GM19452 (cell line): ENCODE results near the gene IL31RA.
"Not testable (repeated sequence)": the region's sequence is repeated elsewhere in the genome, so short reads cannot be mapped to it uniquely, and the experiment has no call there.

ENCODE experiments used
- ATAC-seq: cut with Tn5 transposase; IDR thresholded peaks from one replicate; pipeline ENCODE4 v1.9.1; 2021; ENCODE audit not compliant: unreplicated experiment

The IL31RA gene

DNA sequence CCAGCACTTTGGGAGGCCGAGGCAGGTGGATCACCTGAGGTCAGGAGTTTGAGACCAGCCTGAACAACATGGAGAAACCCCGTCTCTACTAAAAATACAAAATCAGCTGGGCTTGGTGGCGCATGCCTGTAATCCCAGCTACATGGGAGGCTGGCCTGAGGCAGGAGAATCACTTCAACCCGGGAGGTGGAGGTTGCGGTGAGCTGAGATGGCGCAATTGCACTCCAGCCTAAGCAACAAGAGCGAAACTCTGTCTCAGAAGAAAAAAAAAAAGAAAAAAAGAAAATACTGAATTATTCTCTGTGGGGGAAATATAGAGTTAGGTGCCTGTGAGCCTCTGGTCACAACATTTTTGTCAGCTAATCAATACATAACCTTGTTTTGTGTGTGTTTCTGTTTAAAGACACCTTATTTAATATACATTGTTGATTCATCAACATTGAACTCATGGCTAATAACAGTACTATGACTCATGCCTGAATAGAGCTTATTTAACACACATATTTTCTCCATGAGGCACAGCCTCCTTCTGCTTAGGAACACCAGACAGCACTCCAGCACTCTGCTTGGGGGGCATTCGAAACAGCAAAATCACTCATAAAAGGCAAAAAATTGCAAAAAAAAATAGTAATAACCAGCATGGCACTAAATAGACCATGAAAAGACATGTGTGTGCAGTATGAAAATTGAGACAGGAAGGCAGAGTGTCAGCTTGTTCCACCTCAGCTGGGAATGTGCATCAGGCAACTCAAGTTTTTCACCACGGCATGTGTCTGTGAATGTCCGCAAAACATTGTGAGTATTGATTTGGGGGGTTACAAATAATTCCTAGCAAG is at the start of gene IL31RA:
IL31RA (plus strand) TSS at position 519 of the 836 bp plus-strand sequence; CDS start at position 733, 214 bp downstream.
- no peak for ATAC-seq

- ATAC-seq: not testable (repeated sequence)
These were observed 42.3 kb upstream of the IL31RA start for GRCh38 chr5:55808814-55809213.

DNA sequence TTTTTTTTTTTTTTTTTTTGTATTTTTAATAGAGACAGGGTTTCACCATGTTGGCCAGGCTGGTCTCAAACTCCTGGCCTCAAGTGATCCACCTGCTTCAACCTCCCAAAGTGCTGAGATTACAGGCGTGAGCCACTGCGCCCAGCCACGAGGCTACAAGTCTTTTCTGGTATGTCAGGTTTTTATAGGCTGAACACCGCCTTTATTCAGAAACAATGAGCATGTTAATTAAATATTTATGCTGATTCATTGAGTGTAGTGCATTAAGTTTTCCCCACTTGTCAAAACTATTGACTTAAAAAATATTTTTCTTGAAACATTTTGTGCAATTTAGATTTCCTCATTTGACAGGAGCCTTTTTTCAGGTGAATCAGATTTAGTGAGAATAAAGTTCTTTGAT is 35.2 kb upstream of the IL31RA start:
- not testable (repeated sequence) for ATAC-seq

- ATAC-seq: no peak
These were observed 34.8 kb upstream of the IL31RA start for GRCh38 chr5:55816342-55816741.

- ATAC-seq: no peak
These were observed 34.1 kb upstream of the IL31RA start for GRCh38 chr5:55817030-55817429.

DNA sequence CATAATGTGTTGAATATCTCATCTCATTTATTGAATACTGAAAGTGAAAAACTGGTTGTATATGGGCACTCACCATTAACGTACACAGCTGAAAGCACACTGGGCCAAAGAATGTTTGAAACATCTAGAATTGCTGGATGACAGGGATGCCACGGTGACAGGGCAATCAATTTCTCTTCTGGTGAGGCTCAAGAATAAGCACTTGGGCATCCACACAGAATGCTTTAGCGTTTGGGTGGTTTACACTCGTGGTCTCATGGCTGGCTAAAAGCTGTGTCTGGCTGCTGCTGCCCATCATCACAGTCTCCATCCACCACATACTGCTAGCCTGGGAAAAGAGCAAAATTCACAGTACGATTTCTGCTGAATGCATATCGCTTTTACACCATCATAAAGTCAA is 30.7 kb upstream of the IL31RA start:
- ATAC-seq: no peak

DNA sequence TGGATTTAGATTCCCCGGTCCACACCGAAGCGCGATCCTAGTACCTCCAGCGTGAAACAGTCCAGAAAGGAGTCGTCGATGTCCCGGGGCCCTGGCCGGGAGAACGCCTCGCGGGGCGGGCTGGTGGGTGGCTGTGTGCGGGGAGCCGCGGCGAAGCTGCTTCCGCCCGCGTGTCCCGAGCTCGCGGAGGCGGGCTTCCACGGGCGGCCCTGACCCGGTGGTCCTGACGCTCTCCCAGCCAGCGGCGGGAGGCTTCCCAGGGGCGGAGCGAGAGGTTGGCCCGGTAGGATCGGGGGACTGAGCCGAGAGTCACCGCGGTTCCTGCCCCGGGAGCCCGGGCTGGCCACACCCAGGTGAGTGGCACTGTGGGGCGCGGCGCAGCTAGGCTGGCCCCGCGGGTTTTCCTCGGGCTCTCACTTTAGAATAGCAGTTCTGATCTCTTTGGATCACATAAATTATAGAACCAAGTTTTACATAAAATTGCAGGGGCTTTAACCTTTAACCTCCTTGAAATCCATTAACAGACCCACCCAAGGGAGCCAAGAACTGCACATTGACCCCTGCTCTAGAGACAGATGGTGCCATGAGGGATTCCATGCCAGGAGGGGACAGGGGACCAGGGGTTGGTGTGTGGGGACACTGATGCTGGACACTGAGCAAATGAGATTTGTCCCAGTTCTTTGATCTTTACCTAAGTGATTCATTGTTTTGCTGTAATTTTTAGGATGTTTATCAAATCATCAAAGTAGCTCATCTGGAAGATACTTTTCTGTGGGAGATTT is 29.2 kb upstream of the IL31RA start:
- ATAC-seq: no peak

- ATAC-seq: no peak
These were observed 27.9 kb upstream of the IL31RA start for GRCh38 chr5:55823151-55823796.

GRCh38 chr5:55829956-55830355 is 21.2 kb upstream of the IL31RA start:
- ATAC-seq: no peak

DNA sequence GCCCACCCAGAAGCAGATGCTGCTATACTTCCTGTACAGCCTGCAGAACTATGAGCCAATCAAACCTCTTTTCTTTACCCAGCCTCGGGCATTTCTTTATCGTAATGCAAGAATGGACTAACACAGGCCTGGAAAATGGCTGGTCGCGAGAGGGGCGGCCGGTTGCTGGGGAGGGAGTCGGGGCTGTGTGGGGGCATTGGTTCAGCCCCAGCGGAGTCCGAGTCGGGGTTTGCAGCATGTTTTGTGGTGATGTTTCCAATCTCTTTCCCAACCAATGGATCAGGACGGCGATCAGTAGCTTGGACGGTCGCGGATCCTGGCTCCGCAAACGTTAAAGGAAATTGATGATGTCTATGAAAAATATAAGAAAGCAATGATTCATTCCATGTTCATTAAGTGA is 18.7 kb upstream of the IL31RA start:
- ATAC-seq: no peak

DNA sequence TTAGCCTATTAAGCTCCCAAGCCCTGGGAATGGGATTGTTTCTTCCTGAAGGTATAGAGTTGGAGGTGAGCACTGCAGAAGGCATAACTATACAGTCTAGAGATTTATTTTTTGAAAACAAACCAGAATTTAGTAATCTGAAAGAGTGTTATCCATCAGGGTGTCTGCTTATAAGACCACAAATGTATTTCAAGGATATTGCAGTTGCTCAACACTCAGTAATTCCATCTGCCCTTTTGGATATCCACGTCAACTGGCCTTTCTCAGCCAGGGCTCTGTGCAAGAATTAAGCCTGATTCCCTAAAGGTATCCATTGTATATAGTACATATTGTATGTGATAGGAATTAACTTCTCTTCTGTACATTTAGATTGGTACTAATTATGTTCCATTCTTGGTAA is 15.0 kb upstream of the IL31RA start:
- no peak for ATAC-seq

GRCh38 chr5:55841976-55842375 is 9.2 kb upstream of the IL31RA start:
- ATAC-seq: no peak

- ATAC-seq: no peak
These were observed 3.3 kb upstream of the IL31RA start for GRCh38 chr5:55847837-55848236.

- ATAC-seq: no peak
These were observed 2.4 kb upstream of the IL31RA start for GRCh38 chr5:55848783-55849182.

DNA sequence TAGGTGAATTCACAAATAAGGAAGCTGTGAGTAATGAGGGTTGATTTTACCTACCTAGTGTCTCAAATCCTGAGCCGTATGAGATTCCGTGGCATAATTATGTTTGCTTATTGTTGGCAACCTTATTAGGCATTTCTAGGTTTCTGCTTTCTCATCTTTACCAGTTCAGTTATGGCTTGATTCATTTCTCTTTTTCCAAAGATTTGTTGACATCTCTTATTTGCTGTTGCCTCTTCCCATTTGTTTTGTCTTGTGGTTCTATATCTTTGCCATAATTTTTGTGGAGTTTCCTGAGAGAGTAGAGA is 470 bp downstream of the IL31RA start:
- no peak for ATAC-seq

GRCh38 chr5:55852503-55852902 is 1.3 kb downstream of the IL31RA start:
- ATAC-seq: no peak

DNA sequence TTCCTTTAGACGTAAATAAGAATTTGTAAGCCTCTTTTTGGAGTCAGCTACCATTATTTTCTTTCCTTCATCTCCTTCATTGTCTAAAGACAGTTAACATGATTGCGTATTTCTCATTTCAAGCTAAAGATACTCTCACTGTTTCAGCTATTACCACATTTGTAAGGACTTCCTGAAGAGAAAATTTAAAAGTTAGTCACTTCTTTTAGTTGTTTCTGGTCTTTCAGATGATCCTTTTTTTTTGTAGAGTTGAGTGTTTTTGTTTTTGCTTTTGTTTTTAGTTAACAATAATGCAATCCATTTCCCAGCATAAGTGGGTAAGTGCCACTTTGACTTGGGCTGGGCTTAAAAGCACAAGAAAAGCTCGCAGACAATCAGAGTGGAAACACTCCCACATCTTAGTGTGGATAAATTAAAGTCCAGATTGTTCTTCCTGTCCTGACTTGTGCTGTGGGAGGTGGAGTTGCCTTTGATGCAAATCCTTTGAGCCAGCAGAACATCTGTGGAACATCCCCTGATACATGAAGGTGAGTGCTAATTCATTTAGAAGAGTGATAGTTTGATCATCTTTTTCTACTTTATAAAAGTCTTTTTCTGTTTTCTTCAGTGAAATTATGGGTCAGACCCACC is 2.0 kb downstream of the IL31RA start:
- ATAC-seq: no peak

DNA sequence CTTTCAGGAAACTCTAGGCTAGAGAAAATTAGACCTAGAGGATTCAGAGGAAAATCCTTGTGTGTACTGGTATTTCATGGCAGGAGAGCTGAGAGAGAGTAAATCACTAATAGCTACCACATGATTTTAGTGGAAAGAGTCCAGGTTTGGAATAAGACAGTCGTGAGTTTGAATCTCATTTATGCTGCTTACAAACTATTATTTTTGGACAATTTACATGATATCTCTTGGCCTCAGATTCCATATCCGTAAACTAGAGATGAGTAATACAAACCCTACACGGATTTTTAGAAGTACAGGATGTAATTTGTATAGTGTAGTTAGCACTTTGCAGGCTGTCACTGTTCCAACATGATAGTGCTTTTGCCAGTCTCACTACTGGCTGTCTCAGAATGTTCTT is 2.7 kb downstream of the IL31RA start:
- ATAC-seq: no peak

DNA sequence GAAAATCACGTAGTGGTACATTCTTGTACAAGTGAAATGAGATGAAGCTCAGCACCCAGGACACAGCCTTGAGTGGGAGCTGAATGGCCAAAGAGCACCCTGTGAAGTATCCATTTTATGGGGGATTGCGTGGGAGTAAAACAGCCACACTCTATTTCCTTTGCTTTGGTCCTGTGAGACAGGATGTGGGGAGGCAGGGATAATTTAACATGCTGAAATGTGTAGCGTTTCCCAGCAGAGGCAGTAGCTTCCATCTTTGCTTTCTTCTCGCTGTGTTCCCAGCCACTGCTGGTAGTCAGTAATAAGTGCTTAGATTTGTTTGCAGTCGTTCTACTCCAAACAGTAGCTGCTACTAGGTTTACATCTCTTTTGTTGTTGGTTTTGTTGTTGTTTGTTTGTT is 4.4 kb downstream of the IL31RA start:
- ATAC-seq: no peak

GRCh38 chr5:55856516-55857246 is 5.5 kb downstream of the IL31RA start:
- no peak for ATAC-seq

DNA sequence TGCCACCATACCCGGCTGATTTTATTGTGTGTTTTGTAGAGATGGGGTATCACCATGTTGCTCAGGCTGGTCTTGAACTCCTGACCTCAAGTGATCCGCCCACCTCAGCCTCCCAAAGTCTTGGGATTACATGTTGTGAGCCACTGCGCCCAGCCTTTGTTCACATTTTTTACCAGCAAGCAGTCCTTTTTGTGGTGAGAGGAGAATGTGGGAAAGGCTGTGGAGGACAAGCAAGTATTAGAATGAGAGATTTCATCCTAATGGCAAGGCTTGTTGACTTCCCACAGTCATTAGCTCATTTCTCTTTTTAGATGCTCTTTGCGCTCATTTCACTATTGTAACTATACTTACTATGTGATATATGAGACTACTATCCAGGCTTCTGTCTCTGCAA is 6.1 kb downstream of the IL31RA start:
- no peak for ATAC-seq
